HG03439 (cell line): ENCODE data around the gene SLFN14.
"Not testable (repeated sequence)": the region's sequence is repeated elsewhere in the genome, so short reads cannot be mapped to it uniquely, and the experiment has no call there.

Experiments used
- ATAC-seq: cut with Tn5 transposase; IDR thresholded peaks from one replicate; pipeline ENCODE4 v1.9.1; 2021; ENCODE audit warnings: mild to moderate bottlenecking, moderate library complexity; ENCODE audit not compliant: unreplicated experiment

The SLFN14 gene

DNA sequence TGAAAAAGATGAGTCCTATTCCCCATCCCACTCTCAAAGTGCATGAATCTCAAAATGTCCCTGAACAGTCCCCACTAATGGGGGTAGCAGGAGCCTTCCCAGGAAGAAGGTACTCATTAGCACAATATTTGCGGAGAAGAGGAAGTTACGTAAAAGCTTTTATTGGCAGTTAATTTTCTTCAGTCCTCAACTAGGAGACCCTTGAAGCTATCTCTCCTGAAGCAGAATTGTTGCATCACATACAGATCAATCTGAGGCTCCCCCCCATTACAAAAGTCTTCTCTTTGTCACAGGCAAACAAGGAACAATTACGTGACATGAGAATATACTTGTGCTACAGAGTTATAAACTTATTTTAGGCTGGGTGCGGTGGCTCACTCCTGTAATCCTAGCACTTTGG lies 37.3 kb downstream of the SLFN14 start:
- no peak for ATAC-seq

DNA sequence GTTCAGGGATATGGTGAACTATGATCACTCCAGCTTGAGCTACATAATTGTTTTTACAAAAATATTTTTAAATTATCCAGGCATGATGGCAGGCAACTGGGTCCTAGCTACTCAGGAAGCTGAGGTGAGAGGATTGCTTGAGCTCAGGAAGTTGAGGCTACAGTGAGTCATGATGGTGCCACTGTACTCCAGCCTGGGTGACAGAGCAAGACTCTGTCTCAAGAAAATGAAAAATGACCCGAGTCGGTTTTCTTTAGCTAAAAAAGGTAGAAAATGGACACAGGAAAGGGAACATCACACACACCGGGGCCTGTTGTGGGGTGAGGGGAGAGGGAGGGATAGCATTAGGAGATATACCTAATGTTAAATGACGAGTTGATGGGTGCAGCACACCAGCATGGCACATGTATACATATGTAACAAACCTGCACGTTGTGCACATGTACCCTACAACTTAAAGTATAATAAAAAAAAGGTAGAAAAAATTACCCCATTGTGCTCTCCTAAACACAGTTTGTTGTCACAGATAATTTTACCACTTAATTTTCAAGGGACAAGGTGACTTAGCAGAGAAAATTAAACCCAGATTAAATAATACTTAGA lies 38.9 kb downstream of the SLFN14 start:
- ATAC-seq, result not testable (repeated sequence)

DNA sequence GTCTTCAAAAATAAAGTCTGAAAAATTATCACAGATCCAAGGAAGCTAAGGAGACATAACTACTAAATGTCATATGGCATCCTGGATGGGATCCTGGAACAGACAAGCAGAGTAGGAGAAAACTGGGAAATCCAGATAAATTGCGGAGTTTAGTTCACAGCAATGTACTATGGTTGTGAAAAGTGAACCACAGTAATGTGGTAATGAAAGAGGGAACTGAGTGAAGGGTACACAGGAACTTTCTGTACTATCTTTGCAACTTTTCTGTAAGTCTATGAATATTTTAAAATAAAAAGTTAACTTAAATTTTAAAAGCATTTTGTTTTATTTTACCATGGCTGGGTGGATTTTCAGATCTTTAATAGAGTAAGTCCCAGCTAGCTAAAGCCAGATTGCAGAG lies 39.5 kb downstream of the SLFN14 start:
- ATAC-seq, result no peak

DNA sequence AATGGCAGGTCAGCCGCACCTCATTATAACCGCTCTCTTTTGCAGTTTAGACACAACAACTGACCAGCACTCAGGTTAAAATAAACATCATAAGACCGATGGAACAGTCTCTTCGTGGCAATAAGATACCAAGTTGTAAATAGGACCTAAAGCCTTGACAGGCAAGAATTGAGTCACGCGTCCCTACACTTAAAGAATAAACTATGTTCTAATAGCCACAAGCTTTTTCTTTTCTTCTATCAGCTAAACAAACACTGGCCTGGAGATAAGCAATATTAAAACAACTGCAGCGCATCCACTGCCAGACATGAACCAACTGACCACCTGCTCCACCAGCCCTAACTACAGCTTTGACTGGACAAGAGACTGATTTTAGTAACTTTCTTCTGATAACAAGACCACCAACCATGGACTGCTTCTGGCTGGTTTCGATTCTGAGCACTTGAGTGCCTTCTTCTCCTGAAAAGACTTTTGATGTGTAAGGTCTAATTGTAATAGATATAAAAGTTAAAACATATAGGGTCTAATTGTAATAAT lies 40.6 kb downstream of the SLFN14 start:
- no peak for ATAC-seq

GRCh38 chr17:35519439-35519838 lies 41.2 kb downstream of the SLFN14 start:
- ATAC-seq, result no peak

- ATAC-seq, result not testable (repeated sequence)
These were observed 42.2 kb downstream of the SLFN14 start for GRCh38 chr17:35518431-35518830.

DNA sequence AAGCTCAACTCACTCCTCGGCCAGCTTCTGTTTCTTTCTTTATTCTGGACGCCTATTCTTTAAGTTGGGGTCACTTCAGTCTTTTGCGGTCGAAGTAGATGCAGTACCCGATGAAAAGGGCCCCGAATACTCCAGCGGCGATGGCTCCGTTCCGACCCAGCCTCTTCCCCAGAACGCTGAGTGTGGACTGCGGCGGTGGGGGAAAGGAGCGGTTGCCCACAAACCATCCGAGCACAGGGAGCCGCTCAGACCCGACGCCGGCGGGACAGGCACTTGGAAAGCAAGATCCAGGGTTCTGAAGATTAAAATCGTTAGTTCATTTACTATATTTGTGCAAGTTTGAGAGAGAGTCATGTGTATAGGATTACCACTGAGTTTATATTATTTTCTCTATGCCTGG lies 45.6 kb downstream of the SLFN14 start:
- ATAC-seq, result no peak

GRCh38 chr17:35514564-35514963 lies 46.1 kb downstream of the SLFN14 start:
- ATAC-seq, result no peak
